GM12892 (cell line): ENCODE data around the gene KIF16B.

Source experiments
- DNase-seq: peaks from one replicate; pipeline ENCODE4 v3.0.0; 2011; ENCODE audit not compliant: insufficient read length
- FAIRE-seq: peaks from 2 replicates; lab custom pipeline; 2011; peaks lifted over from hg19 to GRCh38; lab: Jason Lieb, UNC
- POLR2A ChIP-seq: IDR thresholded peaks from 2 replicates; pipeline ENCODE4 v1.6.1; 2011; ENCODE audit warnings: low read depth, low read length, control low read depth
- POLR2AphosphoS5 ChIP-seq: IDR thresholded peaks from 2 replicates; pipeline ENCODE4 v1.6.1; 2011; ENCODE audit warnings: low read depth, low read length, control low read depth
- TAF1 ChIP-seq: IDR thresholded peaks from 2 replicates; pipeline ENCODE4 v1.6.1; 2011; ENCODE audit warnings: low read depth, mild to moderate bottlenecking, control low read depth, low read length, borderline replicate concordance

The KIF16B gene

DNA sequence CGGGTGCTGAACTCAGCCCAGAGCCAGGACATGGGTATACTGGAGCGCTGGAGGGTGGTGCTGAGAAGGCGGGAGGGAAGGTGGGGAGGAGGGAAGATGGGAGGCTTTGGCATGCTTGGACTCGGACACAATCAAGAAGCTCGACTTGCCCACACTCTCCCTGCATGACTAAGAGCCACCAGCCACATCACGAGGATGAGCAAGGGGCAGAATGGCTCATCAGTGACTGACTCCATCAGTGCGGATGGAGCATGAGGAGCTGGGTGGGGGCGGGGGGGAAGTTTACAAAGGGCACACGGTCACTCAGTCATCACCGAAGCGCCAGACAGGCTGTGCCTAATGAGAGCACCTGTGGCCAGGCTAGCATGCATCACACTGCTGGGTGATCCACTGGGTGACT lies 222.8 kb downstream of the KIF16B start:
- DNase-seq = no peak
- TF ChIP-seq POLR2AphosphoS5 (no peak), POLR2A (no peak), TAF1 (no peak)
- no peak for FAIRE-seq

GRCh38 chr20:16349523-16350260 lies 223.6 kb downstream of the KIF16B start:
- TF ChIP-seq POLR2A (no peak), POLR2AphosphoS5 (no peak)
- no peak for DNase-seq
- no peak for FAIRE-seq

DNA sequence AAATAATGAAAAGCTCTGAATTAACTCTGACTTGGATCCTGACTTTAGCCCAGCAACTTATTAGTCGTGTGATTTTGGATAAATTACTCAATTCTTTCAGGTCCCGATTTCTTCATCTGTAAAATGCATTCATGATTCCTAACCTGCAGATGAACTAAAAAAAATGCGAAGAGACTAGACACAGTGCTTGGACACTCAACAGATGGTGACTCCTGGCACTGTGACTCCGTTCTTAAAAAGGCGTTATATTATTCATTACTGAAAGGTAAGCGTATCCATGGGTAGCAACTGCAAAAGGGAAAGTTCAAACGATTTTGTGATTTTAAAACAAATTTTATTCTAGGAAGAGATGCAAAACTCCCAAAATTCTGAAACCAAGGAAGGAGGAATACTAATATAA lies 226.3 kb downstream of the KIF16B start:
- DNase-seq (no peak), FAIRE-seq (no peak)

DNA sequence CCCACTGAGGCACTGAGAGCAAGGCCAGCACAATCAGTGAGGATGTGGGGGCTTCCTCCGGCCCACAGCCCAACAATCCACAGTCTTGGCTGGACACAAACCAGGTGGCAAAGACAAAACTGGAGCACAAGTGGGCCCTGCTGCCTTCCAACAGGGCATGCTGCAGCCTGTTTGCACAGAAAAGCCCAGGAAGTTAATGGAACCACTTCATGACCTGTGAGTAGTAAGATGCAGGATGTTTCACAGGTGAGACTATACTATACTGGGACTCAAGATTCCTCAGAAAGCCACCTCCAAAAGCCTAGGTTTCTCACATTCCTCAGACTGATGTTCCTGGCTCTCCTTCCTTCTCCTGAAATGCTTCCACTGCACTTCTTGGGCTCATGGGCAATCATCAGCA lies 235.5 kb downstream of the KIF16B start:
- TF ChIP-seq POLR2A (no peak), POLR2AphosphoS5 (no peak), TAF1 (no peak)
- no peak for DNase-seq
- FAIRE-seq = no peak

More for the DNA sequence above, 226.3 kb downstream of the KIF16B start:
- no peak for TF ChIP-seq TAF1

GRCh38 chr20:16327606-16328005 lies 245.6 kb downstream of the KIF16B start:
- TF ChIP-seq TAF1 = no peak
- no peak for TF ChIP-seq POLR2AphosphoS5
- no peak for TF ChIP-seq POLR2A
- no peak for FAIRE-seq
- no peak for DNase-seq

DNA sequence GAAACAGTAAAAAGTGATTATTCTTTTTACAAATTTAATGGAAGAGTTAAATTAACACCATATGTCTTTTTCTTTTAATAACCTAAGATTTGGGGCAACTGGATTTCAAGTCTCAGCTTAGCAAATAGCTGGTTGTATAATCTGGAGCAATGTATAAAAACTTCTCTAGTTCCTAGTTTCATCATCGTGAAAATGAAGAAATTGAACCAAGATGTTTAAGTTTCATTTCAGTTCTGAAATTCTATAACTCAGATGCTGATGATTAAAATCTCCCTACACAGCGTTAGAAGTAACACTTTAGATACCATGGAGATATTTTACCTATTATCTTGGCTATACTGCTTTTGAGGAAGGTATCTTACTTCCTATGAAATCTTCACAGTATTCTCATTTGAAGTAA lies 252.0 kb downstream of the KIF16B start:
- DNase-seq = no peak
- FAIRE-seq = no peak
- TF ChIP-seq POLR2AphosphoS5 (no peak), POLR2A (no peak), TAF1 (no peak)

GRCh38 chr20:16317445-16318362 lies 255.5 kb downstream of the KIF16B start:
- TF ChIP-seq TAF1 (no peak), POLR2A (no peak), POLR2AphosphoS5 (no peak)
- no peak for FAIRE-seq
- no peak for DNase-seq

GRCh38 chr20:16316513-16316912 lies 256.7 kb downstream of the KIF16B start:
- no peak for DNase-seq
- TF ChIP-seq POLR2AphosphoS5 (no peak), TAF1 (no peak), POLR2A (no peak)
- FAIRE-seq = no peak

GRCh38 chr20:16314748-16315159 lies 258.5 kb downstream of the KIF16B start:
- DNase-seq (no peak), FAIRE-seq (no peak)
- TF ChIP-seq POLR2A = no peak
- TF ChIP-seq TAF1 = no peak
- no peak for TF ChIP-seq POLR2AphosphoS5

- TF ChIP-seq TAF1 (no peak), POLR2AphosphoS5 (no peak), POLR2A (no peak)
- no peak for DNase-seq
- no peak for FAIRE-seq
Measured at GRCh38 chr20:16314320-16314719, 258.9 kb downstream of the KIF16B start.

DNA sequence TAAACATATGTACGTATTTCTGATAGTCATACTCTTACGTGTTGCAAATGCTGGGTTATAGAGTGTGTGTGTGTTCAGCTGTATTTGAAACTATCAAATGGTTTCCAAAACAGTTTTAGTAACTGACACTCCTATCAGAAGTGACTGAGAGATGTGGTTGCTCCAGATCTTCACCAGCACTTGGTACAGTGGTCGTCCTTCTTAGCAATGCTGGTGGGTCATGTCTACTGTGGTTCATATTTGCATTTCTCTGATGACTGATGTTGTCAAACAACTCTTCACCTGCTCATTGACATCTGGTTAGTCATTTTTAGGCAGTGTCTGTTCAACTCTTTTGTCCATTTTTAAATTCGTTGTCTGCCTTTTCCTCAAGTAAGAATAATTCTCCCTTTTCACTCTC lies 259.3 kb downstream of the KIF16B start:
- DNase-seq (no peak), FAIRE-seq (no peak)
- TF ChIP-seq POLR2A (no peak), POLR2AphosphoS5 (no peak), TAF1 (no peak)
